ENCODE results near the gene CASZ1.

CASZ1 gene

DNA sequence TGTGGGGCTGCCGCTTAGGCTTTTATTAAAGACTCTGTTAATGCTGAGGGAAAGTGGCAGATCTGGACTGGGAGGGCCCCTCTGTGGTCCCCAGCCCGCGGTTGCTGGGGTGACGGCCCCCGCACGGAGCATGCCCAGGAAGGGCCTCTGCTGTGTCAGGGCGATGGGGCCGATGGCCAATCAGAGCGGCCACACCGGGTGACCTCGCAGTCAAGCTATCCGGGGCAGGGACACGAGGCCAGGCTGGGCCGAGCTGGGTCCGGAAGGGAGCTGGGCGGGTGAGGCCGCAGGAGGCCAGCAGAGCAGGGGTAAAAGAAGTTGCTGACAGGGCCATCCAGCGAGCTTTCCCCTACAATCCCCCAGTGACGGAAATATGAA, 145.1 kb downstream of the CASZ1 start:
- DNase-seq (ENCODE audit: low read depth): no peak

- DNase-seq (ENCODE audit: low read depth): no peak
Measured at GRCh38 chr1:10650556-10651388, 145.7 kb downstream of the CASZ1 start.

- no peak for DNase-seq (ENCODE audit: low read depth)
Measured at GRCh38 chr1:10649517-10650201, 146.8 kb downstream of the CASZ1 start.

GRCh38 chr1:10648689-10649516, 147.5 kb downstream of the CASZ1 start:
- DNase-seq (ENCODE audit: low read depth): no peak

DNA sequence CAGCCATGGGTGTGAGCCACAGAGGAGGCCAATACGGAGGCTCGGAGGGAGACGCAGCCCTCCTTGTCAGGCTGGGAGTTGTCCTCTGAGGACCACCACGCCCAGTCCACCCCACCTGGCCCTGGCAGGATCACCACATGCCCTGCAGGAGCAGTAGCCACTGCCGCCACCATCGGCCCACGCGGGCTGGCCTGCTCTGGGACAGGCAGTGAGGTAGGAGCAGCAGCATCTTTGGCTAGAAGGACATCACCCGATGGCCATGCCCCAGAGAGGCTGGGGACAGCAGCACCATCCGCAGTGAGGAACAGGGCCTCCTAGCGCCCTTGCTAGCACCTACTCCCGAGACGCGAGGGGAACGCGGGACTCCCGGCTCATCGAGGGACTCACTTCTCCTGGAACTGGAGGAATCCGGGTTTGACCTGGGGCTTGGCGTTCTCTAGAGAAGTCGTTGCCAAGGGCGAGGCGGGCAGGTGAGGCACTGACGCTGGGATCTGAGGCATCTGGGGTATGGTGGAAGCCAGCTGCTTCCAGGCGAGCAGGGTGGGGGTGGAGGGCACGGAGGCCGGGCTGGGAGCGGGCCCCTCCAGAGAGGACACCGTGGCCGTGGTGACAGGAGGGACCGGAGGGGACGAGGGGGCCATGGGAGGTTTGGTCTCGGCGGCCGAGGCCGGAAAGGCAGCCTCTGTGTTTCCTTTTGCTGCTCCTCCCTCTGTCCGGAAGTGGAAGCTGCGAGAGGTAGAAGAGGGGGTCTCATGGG, 148.9 kb downstream of the CASZ1 start:
- no peak for DNase-seq (ENCODE audit: low read depth)

DNA sequence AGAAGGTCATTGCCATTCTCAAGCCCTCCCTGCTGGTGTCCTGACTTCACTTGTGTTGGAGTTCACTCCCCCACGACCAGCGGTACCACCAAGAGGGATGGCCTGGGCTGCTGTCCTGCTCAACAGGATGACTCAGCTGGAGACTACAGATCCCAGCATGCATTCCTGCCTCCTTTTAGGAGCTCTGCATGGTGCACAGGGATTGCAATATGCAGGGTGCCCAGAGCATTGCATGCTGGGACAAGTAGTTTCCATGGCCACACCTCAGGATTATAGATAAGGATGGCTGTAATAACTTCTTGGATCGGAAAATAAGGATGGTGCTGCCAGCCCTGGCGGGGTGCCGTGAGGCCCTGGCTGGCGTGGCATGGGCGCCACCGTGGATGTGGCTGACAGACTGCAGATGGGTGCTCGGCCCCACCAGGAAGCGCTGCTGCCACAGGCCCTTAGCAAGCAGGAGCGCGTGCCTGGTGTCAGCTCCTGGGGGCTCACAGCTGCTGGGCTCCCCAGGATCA, 150.0 kb downstream of the CASZ1 start:
- no peak for DNase-seq (ENCODE audit: low read depth)

DNA sequence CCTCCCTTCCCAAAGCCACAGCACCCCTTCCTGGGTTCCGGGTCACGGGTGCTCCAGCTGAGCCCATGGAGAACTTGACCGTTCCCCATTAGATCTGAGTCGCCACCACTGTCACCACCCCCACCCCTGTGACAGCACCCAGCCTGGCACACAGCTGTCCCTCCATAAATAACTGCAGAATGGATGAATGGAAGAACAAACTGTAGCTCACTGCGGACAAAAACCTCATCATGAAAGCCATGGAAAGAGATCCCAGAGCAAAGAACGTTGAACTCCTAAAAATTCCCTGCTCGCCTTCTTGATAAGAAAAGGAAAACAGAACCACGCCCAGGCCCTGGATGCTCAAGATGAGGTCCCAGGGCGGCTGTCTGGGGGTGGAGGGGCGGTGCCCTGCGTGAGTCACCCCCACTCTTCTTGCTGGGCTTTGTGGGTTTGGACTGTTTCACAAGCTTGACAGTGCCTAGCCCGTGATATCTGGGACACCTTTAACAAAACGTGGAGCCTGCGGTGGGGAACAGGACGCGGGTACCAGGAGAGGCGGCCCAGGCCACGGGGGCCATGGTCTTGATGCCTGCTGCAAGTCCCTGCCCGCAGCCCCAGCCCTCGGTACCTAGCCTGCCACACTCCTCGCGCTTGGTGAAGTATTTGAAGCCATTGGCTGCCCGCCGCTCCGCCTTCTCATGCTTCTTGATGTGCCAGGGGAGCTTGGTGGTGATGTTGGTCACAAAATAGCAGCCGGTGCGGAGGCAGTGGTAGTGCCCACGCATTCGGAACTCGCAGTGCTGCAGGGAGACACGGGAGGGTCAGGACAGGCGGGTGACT, 151.9 kb downstream of the CASZ1 start:
- DNase-seq (ENCODE audit: low read depth): no peak

DNA sequence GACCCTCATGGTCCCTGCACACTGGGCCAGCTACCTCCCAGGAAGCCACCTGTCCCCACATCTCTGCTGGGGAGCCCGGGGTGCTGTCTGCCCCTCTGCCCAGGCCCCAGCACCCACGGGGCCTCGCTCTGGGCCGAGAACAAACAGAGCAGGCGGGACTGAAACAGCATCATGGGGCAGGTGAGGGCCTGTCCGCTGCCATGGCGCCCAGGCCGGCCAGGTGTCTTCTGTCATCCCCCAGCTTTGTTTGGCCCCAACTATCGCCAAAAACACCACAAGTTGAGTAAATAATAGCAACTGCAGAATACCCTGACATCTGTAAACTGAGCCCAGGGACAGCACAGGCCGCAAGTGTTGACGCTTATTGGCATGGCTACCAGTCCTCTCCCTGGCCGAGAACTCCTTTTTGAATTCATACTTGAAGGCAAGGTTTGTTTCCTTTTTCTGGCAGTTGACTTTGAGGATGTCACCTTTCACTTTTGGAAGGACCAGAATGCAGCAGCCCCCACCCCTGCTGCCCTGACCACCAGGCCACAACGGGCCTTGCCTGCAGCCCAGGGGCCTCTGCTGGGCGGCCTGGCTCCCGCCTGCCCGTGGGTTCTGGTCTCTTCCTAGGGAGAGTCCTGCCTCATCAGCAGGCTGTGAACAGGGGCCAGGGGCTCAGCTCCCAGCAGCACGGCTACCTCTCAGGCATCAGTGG, 152.7 kb downstream of the CASZ1 start:
- DNase-seq (ENCODE audit: low read depth): no peak

- no peak for DNase-seq (ENCODE audit: low read depth)
Measured at GRCh38 chr1:10642403-10643080, 153.9 kb downstream of the CASZ1 start.

DNA sequence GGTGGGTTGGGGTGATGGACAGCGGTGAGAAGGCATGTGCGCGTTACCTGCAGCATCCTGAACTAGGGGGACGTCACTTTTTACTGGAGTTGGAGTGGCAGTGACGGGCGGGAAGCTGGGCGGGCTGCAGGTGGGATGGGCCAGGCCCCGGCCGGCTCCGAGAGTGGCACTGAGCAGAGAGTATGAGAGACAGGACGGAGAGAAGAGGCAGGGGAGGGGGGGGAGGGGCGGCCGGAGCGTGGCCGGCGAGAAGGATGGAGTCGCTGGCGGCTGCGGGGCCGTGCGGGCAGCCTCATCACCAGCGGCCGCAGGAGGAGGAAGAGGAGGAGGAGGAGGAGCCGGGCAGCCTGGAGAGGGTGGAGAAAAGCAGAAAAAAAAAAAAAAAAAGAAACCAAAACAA, 154.5 kb downstream of the CASZ1 start:
- DNase-seq (ENCODE audit: low read depth): no peak

DNA sequence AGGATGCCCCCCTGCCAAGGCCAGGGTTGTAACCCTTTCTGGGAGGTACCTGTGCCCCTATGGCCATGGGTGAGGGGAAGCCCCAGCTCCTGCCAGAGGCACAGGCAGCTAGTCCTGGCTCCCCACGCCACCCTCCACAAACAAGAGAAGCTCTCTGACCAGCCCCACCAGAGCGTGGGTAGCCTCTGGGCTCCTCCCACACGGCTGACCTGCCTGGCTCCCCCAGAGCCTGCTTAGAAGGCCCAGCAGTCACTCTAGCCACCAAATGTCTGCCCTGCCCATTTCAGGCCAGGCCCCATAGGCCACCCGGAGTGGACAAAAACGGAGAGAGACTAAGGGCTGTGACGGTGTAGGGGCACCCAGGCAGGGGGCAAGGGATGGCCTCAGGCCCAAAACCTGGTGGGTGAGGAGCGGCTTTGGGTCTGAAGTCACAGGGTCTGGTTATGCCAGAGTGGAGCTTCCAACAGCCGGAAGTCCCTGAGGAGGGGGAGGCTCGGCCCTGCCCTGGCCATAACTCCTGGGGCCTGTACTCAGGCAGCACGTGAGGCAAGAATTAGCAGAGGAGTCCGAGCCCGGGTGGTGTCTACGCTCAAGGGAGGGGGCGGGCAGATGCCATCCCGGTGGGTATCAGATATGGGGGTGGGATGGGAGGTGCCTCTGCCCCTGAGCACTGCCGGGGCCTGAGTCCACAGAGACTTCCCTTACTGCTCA, 155.4 kb downstream of the CASZ1 start:
- no peak for DNase-seq (ENCODE audit: low read depth)

GRCh38 chr1:10639775-10640578, 156.5 kb downstream of the CASZ1 start:
- DNase-seq (ENCODE audit: low read depth): no peak

GRCh38 chr1:10639011-10639774, 157.3 kb downstream of the CASZ1 start:
- no peak for DNase-seq (ENCODE audit: low read depth)

DNA sequence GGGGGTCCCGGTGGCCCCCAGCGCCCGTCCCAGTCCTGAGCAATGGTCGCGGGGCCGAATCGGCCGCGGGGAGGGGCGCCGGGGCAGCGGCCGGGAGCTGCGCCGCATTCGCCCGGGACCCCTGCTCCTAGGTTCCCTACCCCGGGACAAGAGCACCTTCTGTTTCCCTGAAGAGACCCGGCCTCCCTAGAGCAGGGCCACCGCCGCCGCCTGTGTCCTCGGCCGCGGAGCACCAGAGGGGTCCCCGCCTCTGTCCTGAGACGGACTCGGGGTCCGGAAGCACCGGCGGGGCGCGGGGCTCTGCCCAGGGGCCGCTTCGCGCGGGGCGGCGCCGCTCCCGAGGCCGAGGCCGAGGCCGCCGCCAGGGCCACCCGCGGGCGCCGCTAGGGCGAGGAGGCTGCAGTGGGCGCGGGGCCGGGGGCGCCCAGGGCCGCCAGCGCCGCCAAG, 157.9 kb downstream of the CASZ1 start:
- no peak for DNase-seq (ENCODE audit: low read depth)

DNA sequence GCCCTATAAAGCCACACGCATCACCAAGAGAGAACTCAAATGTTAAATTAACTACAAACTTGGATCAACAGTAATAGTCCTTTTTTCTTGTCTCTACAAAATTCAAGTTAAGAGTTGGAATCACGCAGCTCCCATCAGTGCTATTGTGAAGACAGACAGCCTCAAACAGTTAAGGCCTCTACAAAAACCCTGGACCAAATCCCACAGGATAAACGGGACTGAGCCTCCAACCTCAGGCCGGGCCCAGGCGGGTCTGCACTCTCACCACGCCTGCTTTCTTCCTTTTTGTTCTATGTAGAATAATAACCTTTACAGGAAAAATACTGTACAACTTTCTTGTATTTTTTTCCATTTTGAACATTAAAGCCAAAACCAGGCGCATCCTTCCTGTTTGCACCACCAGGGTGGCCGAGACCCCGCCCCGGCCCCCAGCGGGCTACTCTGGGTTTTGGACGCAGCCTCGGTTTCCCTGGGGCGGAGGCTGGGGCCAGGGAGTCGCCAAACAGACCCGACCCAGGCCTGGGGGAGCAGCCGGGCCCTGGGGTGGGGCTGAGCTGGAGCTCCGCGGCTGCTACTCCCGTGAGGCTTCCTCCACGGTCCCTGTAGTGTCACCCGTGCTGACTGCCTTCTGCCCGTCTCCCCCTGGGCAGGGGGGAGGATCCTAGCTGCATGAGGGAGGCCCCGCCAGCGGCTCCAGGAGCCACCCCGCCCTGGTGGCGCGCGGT, 158.4 kb downstream of the CASZ1 start:
- no peak for DNase-seq (ENCODE audit: low read depth)

GRCh38 chr1:10637400-10637799, 159.0 kb downstream of the CASZ1 start:
- DNase-seq (ENCODE audit: low read depth): no peak

DNA sequence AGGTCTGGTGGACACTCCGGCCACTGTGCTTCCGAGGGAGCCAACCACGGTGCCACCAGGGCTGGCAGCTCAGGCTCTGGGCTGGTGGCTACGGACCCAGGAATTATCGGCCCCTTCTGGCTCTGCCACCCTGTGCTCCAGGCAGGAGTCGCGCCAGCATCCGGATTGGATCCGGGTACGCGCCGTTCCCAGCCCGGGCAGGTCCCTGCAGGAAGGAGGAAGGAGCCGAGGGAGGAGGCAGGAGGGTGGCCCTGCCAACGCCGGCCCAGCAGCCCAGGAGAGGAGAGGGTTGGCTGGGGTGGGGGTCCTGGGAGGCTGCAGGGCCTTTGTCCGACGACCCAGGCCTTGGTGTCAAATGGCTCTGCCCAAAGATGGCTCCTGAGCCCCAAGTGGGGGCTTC, 160.5 kb downstream of the CASZ1 start:
- DNase-seq (ENCODE audit: low read depth): no peak

All from stimulated activated CD8-positive, alpha-beta memory T cell treated with anti-CD3 and anti-CD28 coated beads, Interleukin-12 subunit alpha, Interleukin-12 subunit beta, amount 100 ng/mL, for 4 hours (primary cell).